HEK293 (cell line): Measurements from ENCODE around the gene NYAP2.

Source experiments
- CTCF ChIA-PET: fragments of 350-600 bp; formaldehyde crosslinking; extraction: SDS; loops from one replicate; lab custom pipeline; 2021; ENCODE audit warnings: antibody characterized with exemption; lab: Yijun Ruan, JAX
- POLR2A ChIA-PET: fragments of 300-600 bp; formaldehyde crosslinking; extraction: SDS; loops from one replicate; lab custom pipeline; 2020; ENCODE audit warnings: antibody characterized with exemption, inconsistent platforms; lab: Yijun Ruan, JAX
- H3K27ac ChIP-seq: fragments of 200-500 bp; sonication (Bioruptor generic); 2 replicates; pipeline ENCODE4 v1.5.1; 2014; ENCODE audit warnings: low read depth, low read length, control low read depth, inconsistent platforms; ENCODE audit errors: extremely low read depth
- H3K36me3 ChIP-seq, 2 experiments: fragments of 200-500 bp in 1 of 2; sonication (Bioruptor generic) in 1 of 2; 1 replicate in 1 of 2; 2 replicates in 1 of 2; pipeline ENCODE4 v1.5.1; 2014 to 2017; ENCODE audit warnings: inconsistent platforms in 2 of 2, low read length in 2 of 2; ENCODE audit not compliant: control insufficient read depth in 2 of 2, insufficient read depth in 1 of 2
- H3K4me1 ChIP-seq: fragments of 200-500 bp; sonication (Bioruptor generic); 2 replicates; pipeline ENCODE4 v1.5.1; 2014; ENCODE audit warnings: mild to moderate bottlenecking, low read length, inconsistent platforms; ENCODE audit not compliant: control insufficient read depth, insufficient read depth
- H3K4me3 ChIP-seq: 2 replicates; pipeline ENCODE4 v1.5.1; 2011; ENCODE audit warnings: low read depth, mild to moderate bottlenecking, control low read depth, low read length, moderate library complexity
- H3K9me3 ChIP-seq: fragments of 200-500 bp; sonication (Bioruptor generic); 2 replicates; pipeline ENCODE4 v1.5.1; 2014; ENCODE audit warnings: low read depth, low read length, inconsistent platforms; ENCODE audit not compliant: control insufficient read depth, insufficient read depth
- BCL11A ChIP-seq: fragments of 450-650 bp; formaldehyde crosslinking; IDR thresholded peaks from 2 replicates; pipeline ENCODE4 v1.5.1; 2016; ENCODE audit warnings: low read depth, missing biosample characterization, missing genetic modification characterization
- HOXD13 ChIP-seq: sonication (generic); formaldehyde crosslinking; IDR thresholded peaks from 2 replicates; pipeline ENCODE4 v1.8.0; 2022; ENCODE audit warnings: missing genetic modification reagents, borderline replicate concordance
- SP3 ChIP-seq: fragments of 450-650 bp; formaldehyde crosslinking; IDR thresholded peaks from 2 replicates; pipeline ENCODE4 v1.5.1; 2016; ENCODE audit warnings: missing biosample characterization, missing genetic modification characterization
- ZFP69B ChIP-seq: fragments of 450-650 bp; formaldehyde crosslinking; IDR thresholded peaks from 2 replicates; pipeline ENCODE4 v1.5.1; 2016; ENCODE audit warnings: missing biosample characterization, missing genetic modification characterization
- ZIC2 ChIP-seq: fragments of 450-650 bp; formaldehyde crosslinking; IDR thresholded peaks from 2 replicates; pipeline ENCODE4 v1.5.1; 2016; ENCODE audit warnings: missing biosample characterization, missing genetic modification characterization
- ZNF146 ChIP-seq: fragments of 450-650 bp; formaldehyde crosslinking; IDR thresholded peaks from 2 replicates; pipeline ENCODE4 v1.5.1; 2016; ENCODE audit warnings: missing biosample characterization, missing genetic modification characterization
- ZNF169 ChIP-seq: fragments of 450-650 bp; formaldehyde crosslinking; IDR thresholded peaks from 2 replicates; pipeline ENCODE4 v1.5.1; 2016; ENCODE audit warnings: missing biosample characterization, missing genetic modification characterization
- ZNF335 ChIP-seq: fragments of 450-650 bp; formaldehyde crosslinking; conservative IDR thresholded peaks from 2 replicates; pipeline ENCODE4 v1.5.1; 2016; ENCODE audit warnings: missing biosample characterization, missing genetic modification characterization
- ZNF473 ChIP-seq: fragments of 450-650 bp; formaldehyde crosslinking; IDR thresholded peaks from 2 replicates; pipeline ENCODE4 v1.5.1; 2017; ENCODE audit warnings: missing biosample characterization, missing genetic modification characterization
- ZNF544 ChIP-seq: fragments of 450-650 bp; formaldehyde crosslinking; IDR thresholded peaks from 2 replicates; pipeline ENCODE4 v1.5.0; 2017; ENCODE audit warnings: missing biosample characterization, missing genetic modification characterization
- ZNF596 ChIP-seq: fragments of 450-650 bp; IDR thresholded peaks from 2 replicates; pipeline ENCODE4 v1.5.0; 2018; ENCODE audit warnings: missing biosample characterization, mild to moderate bottlenecking, missing genetic modification characterization, moderate library complexity
- ZNF792 ChIP-seq: fragments of 450-650 bp; formaldehyde crosslinking; IDR thresholded peaks from 2 replicates; pipeline ENCODE4 v1.5.1; 2016; ENCODE audit warnings: missing biosample characterization, missing genetic modification characterization
- TF ChIP-seq, protein P1 (sequence below): fragments of 450-650 bp; formaldehyde crosslinking; IDR thresholded peaks from 2 replicates; pipeline ENCODE4 v1.5.1; 2017; ENCODE audit warnings: missing biosample characterization, missing genetic modification characterization
- TF ChIP-seq, protein P2 (sequence below): fragments of 450-650 bp; formaldehyde crosslinking; IDR thresholded peaks from 2 replicates; pipeline ENCODE4 v1.5.1; 2016; ENCODE audit warnings: missing biosample characterization, missing genetic modification characterization, low read depth
- TF ChIP-seq, protein P3 (sequence below): fragments of 450-650 bp; IDR thresholded peaks from 2 replicates; pipeline ENCODE4 v1.5.1; 2018; ENCODE audit warnings: missing biosample characterization, missing genetic modification characterization
- TF ChIP-seq, protein P4 (sequence below): fragments of 450-650 bp; formaldehyde crosslinking; IDR thresholded peaks from 2 replicates; pipeline ENCODE4 v1.5.1; 2016; ENCODE audit warnings: missing biosample characterization, missing genetic modification characterization

NYAP2 gene

DNA sequence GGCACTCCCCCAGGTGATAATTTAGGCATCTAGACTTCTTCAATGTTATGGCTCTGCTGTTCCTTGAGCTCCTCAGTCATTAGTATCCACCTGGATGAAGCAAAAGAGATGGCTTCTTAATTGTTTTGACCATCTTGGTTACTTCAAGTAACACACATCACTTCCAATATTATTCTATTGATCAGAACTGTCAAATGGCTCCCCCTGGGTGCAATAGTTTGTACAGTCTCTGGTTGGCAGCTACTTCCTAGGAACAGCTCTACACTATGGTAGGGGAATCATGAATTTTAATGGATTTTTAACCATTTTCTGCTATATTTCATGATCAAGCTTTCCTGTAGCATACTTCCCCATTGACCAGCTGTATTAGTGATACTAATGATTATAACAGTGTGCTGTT, 157.0 kb downstream of the NYAP2 start (continued):
- TF ChIP-seq, protein P1, sequence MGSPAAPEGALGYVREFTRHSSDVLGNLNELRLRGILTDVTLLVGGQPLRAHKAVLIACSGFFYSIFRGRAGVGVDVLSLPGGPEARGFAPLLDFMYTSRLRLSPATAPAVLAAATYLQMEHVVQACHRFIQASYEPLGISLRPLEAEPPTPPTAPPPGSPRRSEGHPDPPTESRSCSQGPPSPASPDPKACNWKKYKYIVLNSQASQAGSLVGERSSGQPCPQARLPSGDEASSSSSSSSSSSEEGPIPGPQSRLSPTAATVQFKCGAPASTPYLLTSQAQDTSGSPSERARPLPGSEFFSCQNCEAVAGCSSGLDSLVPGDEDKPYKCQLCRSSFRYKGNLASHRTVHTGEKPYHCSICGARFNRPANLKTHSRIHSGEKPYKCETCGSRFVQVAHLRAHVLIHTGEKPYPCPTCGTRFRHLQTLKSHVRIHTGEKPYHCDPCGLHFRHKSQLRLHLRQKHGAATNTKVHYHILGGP (tag by site-specific recombination) = no peak
- TF ChIP-seq, protein P2, sequence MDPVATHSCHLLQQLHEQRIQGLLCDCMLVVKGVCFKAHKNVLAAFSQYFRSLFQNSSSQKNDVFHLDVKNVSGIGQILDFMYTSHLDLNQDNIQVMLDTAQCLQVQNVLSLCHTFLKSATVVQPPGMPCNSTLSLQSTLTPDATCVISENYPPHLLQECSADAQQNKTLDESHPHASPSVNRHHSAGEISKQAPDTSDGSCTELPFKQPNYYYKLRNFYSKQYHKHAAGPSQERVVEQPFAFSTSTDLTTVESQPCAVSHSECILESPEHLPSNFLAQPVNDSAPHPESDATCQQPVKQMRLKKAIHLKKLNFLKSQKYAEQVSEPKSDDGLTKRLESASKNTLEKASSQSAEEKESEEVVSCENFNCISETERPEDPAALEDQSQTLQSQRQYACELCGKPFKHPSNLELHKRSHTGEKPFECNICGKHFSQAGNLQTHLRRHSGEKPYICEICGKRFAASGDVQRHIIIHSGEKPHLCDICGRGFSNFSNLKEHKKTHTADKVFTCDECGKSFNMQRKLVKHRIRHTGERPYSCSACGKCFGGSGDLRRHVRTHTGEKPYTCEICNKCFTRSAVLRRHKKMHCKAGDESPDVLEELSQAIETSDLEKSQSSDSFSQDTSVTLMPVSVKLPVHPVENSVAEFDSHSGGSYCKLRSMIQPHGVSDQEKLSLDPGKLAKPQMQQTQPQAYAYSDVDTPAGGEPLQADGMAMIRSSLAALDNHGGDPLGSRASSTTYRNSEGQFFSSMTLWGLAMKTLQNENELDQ (tag by site-specific recombination) = no peak
- TF ChIP-seq, all 188 proteins: peak for 0

DNA sequence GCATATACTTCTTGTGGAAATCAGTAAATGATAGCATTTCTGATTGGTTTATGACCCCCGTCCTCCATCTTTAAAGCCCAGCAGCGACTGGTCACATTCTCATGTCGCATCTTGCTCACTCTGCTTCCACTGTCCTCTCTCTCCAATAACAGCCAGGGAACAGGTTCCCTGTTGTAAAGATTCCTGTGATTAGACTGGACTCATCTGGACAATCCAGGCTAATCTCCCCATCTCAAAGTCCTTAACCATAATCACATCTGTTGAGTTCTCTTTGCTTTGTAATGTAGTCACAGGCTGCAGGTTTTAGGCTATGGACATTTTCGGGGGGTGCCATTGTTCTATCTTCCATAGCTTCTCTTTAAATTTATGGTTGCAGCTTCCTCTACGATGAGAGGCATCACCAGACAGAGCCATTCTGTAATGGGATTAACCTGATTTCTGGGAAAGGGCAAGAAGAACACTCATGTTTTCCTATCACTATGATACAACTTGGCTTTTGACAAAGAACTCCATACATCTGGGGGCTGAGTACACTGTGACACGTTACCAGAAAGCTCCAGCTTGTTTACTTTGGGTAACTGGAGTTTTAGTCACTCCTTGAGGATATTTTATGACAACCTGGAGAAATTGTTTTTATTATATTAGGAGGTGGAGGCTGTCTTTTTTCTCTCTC, 159.0 kb downstream of the NYAP2 start:
- no peak for TF ChIP-seq ZNF596 (tag by site-specific recombination)
- TF ChIP-seq, protein P3, sequence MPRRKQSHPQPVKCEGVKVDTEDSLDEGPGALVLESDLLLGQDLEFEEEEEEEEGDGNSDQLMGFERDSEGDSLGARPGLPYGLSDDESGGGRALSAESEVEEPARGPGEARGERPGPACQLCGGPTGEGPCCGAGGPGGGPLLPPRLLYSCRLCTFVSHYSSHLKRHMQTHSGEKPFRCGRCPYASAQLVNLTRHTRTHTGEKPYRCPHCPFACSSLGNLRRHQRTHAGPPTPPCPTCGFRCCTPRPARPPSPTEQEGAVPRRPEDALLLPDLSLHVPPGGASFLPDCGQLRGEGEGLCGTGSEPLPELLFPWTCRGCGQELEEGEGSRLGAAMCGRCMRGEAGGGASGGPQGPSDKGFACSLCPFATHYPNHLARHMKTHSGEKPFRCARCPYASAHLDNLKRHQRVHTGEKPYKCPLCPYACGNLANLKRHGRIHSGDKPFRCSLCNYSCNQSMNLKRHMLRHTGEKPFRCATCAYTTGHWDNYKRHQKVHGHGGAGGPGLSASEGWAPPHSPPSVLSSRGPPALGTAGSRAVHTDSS = no peak

DNA sequence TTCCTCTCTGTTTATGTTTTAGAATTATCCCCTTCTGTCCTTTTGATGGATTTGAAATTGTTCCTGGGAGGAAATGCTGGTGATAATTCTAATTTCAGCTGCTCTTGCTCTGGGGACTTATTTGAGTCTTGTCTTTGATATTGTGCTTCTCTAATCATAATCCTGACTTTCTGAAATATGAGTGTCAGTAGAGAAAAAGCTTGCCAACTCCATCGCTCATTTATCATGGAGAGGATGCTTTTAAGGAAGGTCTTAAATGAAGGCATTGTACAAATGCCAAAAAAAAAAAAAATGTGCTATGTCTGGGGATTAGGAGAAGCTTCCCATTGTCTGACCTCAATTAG, 159.5 kb downstream of the NYAP2 start:
- Histone ChIP-seq H3K36me3 (no peaks in the 10 kb centered on the region), H3K4me3 (no peak overlapping the region), H3K4me1 (no peaks in the 10 kb centered on the region), H3K27ac (no peak overlapping the region), H3K9me3 (no peaks in the 10 kb centered on the region)
- ChIA-PET CTCF (no interaction called here), POLR2A (no interaction called here)
- TF ChIP-seq ZNF169 (no peak), ZNF146 (no peak), ZIC2 (tag by site-specific recombination) (no peak), ZFP69B (tag by site-specific recombination) (no peak), ZNF792 (no peak), ZNF335 (tag by site-specific recombination) (no peak), ZNF544 (tag by site-specific recombination) (no peak), HOXD13 (CRISPR knock-in tag) (no peak), SP3 (no peak), ZNF473 (tag by site-specific recombination) (no peak), BCL11A (tag by site-specific recombination) (no peak)
- TF ChIP-seq, protein P4, sequence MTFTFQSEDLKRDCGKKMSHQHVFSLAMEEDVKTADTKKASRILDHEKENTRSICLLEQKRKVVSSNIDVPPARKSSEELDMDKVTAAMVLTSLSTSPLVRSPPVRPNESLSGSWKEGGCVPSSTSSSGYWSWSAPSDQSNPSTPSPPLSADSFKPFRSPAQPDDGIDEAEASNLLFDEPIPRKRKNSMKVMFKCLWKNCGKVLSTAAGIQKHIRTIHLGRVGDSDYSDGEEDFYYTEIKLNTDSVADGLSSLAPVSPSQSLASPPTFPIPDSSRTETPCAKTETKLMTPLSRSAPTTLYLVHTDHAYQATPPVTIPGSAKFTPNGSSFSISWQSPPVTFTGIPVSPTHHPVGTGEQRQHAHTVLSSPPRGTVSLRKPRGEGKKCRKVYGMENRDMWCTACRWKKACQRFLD (tag by site-specific recombination) = no peak

More for the DNA sequence above, 159.0 kb downstream of the NYAP2 start:
- Histone ChIP-seq H3K36me3 (no peaks in the 10 kb centered on the region), H3K4me1 (no peaks in the 10 kb centered on the region), H3K27ac (no peak overlapping the region), H3K4me3 (no peak overlapping the region), H3K9me3 (no peaks in the 10 kb centered on the region)
- ChIA-PET CTCF (no interaction called here), POLR2A (no interaction called here)
